ENCODE results near the gene STK16. TPM values are rescaled to one million over a fixed set of nuclear protein-coding genes. Genes with fewer than 3 reads are reported as not detected.

STK16 gene
- total RNA-seq, 1 donor from 2014 or later, result 15.2 TPM

DNA sequence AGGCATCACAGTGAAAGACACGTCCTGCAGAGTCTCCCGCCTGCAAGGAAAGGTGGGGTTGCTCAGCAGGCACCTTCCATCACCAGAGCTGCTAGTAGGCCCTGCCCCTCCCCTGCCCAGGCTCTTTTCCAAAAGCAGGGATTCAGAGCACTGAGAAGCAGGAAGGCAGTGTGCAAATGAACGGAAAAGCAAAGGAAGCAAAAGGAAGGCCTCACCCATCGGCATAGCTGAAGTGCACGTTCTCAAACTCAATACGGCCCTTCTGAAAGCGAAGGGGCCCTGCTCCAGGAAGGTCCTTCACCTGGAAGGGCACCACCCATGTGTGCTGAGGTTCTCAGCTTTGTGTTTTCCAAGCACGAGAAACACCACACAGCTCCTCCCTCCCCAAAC lies 32.3 kb upstream of the STK16 start:
- Histone ChIP-seq H3K9me3 (no peaks in the 10 kb centered on the region), H3K4me1 (peaks cover 5 to 18% of the 10 kb centered on the region in 2 donors), H3K36me3 (peaks cover 48 to 64% of the 10 kb centered on the region in 2 donors), H3K27ac (no peak overlapping the region), H3K27me3 (no peaks in the 10 kb centered on the region), H3K4me3 (no peak overlapping the region)
- intact Hi-C loops (cut with DNase I), result loop anchor here (10.0 kb wide), 1 partner anchor 472 kb away; no protein-coding TSS in a partner anchor
- TF ChIP-seq, protein P1, sequence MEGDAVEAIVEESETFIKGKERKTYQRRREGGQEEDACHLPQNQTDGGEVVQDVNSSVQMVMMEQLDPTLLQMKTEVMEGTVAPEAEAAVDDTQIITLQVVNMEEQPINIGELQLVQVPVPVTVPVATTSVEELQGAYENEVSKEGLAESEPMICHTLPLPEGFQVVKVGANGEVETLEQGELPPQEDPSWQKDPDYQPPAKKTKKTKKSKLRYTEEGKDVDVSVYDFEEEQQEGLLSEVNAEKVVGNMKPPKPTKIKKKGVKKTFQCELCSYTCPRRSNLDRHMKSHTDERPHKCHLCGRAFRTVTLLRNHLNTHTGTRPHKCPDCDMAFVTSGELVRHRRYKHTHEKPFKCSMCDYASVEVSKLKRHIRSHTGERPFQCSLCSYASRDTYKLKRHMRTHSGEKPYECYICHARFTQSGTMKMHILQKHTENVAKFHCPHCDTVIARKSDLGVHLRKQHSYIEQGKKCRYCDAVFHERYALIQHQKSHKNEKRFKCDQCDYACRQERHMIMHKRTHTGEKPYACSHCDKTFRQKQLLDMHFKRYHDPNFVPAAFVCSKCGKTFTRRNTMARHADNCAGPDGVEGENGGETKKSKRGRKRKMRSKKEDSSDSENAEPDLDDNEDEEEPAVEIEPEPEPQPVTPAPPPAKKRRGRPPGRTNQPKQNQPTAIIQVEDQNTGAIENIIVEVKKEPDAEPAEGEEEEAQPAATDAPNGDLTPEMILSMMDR (IDR thresholded peaks at IDR 0.05), result no peak
- peak in 1 of 2 donors; percentile 28 for DNase-seq (ENCODE audit: low spot score in 2 of 2)

DNA sequence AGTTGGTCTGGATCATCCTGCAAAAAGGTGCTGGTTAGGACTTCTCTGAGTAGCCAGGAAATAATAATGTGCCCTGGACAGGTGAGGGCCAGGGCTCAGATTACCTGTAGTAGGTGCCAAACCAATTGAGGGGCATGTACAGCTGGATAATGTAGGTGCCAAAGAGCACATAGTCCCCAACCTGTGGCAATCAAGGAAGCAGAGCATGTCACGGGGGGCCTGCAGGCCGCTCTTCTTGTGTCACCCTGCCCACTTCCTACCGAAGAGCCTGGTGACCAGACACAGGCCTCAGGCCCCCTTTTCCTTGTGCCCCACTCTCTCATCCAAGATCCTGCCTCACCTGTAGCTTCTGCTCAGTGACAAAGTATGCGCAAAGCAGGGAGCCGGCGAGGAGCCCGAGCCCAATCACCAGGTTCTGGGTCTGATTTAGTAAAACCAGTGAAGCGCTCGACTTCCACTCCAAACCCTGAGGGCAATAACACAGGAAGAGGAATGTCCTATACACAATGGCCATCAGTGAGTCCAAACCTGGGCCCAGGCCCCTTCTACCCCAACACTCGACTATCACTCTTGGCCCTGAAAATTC lies 31.7 kb upstream of the STK16 start:
- peaks cover 42 to 62% of the 10 kb centered on the region in 2 donors for H3K36me3 ChIP-seq
- peaks cover 5 to 20% of the 10 kb centered on the region in 2 donors for H3K4me1 ChIP-seq
- no peaks in the 10 kb centered on the region for H3K9me3 ChIP-seq
- no peaks in the 10 kb centered on the region for H3K27me3 ChIP-seq
- TF ChIP-seq, protein P1 (IDR thresholded peaks at IDR 0.05), result no peak
- intact Hi-C loops (cut with DNase I), result loop anchor here (10.0 kb wide), 1 partner anchor 471 kb away; no protein-coding TSS in a partner anchor
- peak in 1 of 2 donors; percentile 38 for DNase-seq (ENCODE audit: low spot score in 2 of 2)
- H3K4me3 ChIP-seq, result no peak overlapping the region
- H3K27ac ChIP-seq, result no peak overlapping the region

DNA sequence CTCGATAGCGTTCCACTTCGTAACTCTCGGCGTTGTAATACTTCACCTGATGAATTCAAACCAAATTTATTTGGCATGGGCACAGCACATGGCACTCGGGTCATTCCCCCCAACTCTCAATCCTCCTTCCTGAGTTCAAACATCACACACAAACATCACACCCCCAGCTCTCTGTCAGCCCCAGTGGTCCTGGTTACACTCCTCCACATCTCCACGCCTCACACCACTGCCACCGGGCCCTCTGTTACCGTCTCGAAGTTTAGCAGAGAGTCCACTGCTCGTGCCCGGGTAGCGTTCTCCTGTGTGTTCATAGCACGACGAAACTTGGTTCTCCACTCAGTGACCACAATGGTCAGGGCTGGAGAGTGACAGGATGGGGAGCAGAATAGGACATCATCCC lies 31.1 kb upstream of the STK16 start:
- TF ChIP-seq, protein P1 (IDR thresholded peaks at IDR 0.05), result no peak
- DNase-seq (ENCODE audit: low spot score in 2 of 2), result no peak
- intact Hi-C loops (cut with DNase I), result loop anchor here (10.0 kb wide), 1 partner anchor 471 kb away; no protein-coding TSS in a partner anchor
- Histone ChIP-seq H3K27me3 (no peaks in the 10 kb centered on the region), H3K9me3 (no peaks in the 10 kb centered on the region), H3K4me3 (no peak overlapping the region), H3K36me3 (peaks cover 37 to 56% of the 10 kb centered on the region in 2 donors), H3K4me1 (peaks cover 5 to 20% of the 10 kb centered on the region in 2 donors), H3K27ac (no peak overlapping the region)

DNA sequence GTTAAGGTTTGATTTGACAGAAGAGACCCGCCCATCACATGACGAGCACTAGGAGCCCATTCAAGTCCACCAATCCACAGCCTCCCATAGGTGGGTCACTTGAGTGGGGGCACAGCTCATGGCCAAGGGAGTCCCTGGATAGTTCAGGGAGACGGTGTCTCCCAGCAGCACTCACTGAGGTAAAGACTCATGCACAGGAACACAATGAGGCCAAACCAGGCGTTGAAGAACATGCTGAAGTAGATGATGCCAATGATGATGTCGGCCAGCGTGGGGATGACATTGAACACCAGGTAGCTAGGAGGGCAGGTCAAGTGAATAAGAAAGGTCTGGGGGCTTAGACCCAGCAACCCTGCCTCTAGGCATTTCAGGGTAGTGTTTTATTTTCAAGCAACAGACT lies 30.5 kb upstream of the STK16 start:
- TF ChIP-seq, protein P1 (IDR thresholded peaks at IDR 0.05), result no peak
- H3K27me3 ChIP-seq, result no peaks in the 10 kb centered on the region
- DNase-seq (ENCODE audit: low spot score in 2 of 2), result no peak
- no peaks in the 10 kb centered on the region for H3K9me3 ChIP-seq
- intact Hi-C loops (cut with DNase I), result loop anchor here (10.0 kb wide), 1 partner anchor 470 kb away; no protein-coding TSS in a partner anchor
- peaks cover 11 to 27% of the 10 kb centered on the region in 2 donors for H3K4me1 ChIP-seq
- peaks cover 34 to 50% of the 10 kb centered on the region in 2 donors for H3K36me3 ChIP-seq
- H3K4me3 ChIP-seq, result no peak overlapping the region
- no peak overlapping the region for H3K27ac ChIP-seq

DNA sequence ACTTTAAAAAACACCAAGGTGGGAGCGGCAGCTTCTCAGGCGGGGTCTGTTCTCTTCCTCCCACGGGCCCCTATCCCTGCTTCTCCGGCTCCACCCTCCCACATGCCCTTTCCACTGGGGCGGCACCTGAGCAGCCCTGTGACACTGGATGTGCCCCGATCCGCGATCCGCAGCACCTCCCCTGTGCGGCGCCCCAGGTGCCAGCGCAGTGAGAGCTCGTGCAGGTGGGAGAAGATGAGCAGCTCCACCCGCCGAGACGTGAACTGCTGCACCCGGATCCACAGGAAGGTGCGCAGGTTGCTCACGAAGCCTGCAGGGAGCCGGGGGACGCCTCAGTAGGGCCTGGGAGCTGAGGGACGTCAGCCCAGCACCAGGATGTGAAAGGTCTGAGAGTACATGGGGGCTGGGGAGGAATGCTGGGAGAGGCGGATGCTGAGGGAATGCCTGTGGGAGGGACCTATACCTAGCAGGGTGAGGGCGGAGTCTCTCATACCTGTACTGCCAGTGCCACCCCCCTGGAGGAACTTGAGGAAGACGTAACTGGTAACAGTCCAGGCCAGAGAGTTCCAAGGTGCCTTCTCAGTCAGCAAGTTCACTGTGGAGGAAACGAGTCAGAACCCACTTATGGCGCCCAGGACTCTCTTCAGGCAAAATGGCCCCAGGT lies 29.3 kb upstream of the STK16 start:
- H3K9me3 ChIP-seq, result no peaks in the 10 kb centered on the region
- TF ChIP-seq, protein P1 (IDR thresholded peaks at IDR 0.05), result no peak
- intact Hi-C loops (cut with DNase I), result loop anchor here (10.0 kb wide), 1 partner anchor 469 kb away; no protein-coding TSS in a partner anchor
- DNase-seq (ENCODE audit: low spot score in 2 of 2), result no peak
- peaks cover 12 to 31% of the 10 kb centered on the region in 2 donors for H3K4me1 ChIP-seq
- peaks cover 39 to 54% of the 10 kb centered on the region in 2 donors for H3K36me3 ChIP-seq
- H3K27me3 ChIP-seq, result no peaks in the 10 kb centered on the region
- no peak overlapping the region for H3K4me3 ChIP-seq
- H3K27ac ChIP-seq, result peak overlapping the region; percentile 44 to 92

Data from ascending aorta (tissue), 2 donors.